Fibroblast of the aortic adventitia (primary cell): ENCODE measurements around the gene NSL1. TPM values are rescaled to one million over a fixed set of nuclear protein-coding genes. Genes with fewer than 3 reads are reported as not detected.

ENCODE experiments used
- DNase-seq: peaks from one replicate; pipeline ENCODE4 v3.0.0-alpha.2; 2010; ENCODE audit warnings: low read depth
- H3K4me3 ChIP-seq: 2 replicates; pipeline ENCODE4 v1.5.1; 2011; ENCODE audit warnings: low read depth, mild to moderate bottlenecking, control low read depth, low read length, moderate library complexity
- total RNA-seq: library from RNA; depleted of rRNA; stranded (reverse); fragments of >200 nt; gene quantifications from 2 replicates; pipeline ENCODE4 v1.2.3, GENCODE V29; 2012; ENCODE audit warnings: low replicate concordance
- TF ChIP-seq, protein P1 (sequence below): IDR thresholded peaks from 2 replicates; pipeline ENCODE4 v1.5.1; 2011; ENCODE audit warnings: mild to moderate bottlenecking, low read length, control low read depth, inconsistent platforms; ENCODE audit not compliant: insufficient read depth

NSL1 gene
- total RNA-seq, 1 donor: 41.1 TPM

DNA sequence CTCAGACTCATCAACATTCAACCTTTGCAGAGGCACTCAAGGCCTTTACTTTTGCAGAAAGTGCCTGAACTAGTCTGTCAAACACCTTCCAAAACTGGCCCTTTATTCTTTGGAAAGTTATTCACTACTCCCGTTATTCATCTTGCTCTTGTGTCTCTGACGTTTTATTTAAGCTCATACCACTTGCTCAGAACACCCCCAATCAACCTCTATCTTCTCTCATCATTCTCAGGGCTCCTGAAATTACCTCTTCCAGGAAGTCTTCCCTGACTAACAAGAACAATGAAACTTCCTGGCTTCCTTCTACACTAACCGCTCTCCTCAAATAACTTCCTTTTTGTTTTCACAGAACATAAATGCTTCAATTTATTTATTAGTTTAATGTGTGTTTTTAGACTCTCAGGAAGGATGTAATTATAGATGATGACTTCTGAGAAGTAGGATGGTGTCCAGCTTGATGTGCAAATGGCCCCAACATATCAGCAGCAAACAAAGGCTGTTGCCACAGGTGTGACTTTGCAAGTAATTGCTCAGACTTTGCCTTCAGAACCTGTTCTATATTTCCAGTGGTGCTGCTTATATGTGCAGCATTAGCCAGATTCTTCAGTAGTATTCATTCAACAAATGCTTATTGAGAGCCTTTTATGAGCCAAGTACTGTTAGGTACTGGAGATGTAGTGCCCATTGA lies 69.2 kb downstream of the NSL1 start:
- TF ChIP-seq, protein P1, sequence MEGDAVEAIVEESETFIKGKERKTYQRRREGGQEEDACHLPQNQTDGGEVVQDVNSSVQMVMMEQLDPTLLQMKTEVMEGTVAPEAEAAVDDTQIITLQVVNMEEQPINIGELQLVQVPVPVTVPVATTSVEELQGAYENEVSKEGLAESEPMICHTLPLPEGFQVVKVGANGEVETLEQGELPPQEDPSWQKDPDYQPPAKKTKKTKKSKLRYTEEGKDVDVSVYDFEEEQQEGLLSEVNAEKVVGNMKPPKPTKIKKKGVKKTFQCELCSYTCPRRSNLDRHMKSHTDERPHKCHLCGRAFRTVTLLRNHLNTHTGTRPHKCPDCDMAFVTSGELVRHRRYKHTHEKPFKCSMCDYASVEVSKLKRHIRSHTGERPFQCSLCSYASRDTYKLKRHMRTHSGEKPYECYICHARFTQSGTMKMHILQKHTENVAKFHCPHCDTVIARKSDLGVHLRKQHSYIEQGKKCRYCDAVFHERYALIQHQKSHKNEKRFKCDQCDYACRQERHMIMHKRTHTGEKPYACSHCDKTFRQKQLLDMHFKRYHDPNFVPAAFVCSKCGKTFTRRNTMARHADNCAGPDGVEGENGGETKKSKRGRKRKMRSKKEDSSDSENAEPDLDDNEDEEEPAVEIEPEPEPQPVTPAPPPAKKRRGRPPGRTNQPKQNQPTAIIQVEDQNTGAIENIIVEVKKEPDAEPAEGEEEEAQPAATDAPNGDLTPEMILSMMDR: no peak
- DNase-seq: no peak
- no peak overlapping the region for H3K4me3 ChIP-seq

DNA sequence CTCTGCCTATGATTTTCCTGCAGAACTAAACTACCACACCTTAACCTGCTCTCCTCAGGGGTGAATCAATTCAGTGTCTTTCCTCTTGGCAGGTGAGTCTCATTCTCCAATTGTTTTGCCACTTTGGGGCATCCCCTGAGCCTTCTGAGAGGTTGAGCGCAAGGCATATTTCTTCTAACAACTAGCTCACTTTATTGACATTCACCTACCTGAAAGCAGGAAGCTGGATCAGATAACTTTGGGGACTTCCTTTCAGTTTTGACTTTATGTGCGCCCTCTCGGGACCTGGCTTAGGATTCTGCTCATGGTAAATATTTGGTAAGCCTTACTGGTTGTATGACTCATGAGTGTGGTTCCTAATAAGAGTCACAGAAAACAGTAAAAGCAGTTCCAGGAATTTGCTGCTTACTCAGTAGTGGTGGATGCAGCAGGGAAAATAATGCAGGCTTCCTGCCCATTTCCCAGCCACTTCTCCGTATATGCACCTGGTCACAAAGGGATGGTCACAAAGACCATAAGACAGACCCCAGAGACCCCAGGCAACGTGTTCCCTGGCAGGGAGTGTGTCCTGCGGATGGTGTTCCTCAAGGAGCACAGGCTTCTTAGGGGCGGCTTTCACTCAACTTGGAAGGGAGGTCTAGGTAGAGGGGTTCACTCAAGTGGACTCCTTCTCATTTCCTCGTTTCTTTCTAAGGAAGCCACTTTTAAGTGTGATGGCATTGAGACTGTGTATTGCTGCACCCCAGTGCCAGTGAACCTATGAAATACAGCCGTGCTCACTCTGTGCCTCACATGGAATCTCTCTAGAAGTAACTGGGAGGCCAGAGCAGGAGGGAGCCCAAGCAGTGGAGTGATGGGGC lies 70.0 kb downstream of the NSL1 start:
- no peak overlapping the region for H3K4me3 ChIP-seq
- TF ChIP-seq, protein P1: no peak
- DNase-seq: peak; percentile 69

DNA sequence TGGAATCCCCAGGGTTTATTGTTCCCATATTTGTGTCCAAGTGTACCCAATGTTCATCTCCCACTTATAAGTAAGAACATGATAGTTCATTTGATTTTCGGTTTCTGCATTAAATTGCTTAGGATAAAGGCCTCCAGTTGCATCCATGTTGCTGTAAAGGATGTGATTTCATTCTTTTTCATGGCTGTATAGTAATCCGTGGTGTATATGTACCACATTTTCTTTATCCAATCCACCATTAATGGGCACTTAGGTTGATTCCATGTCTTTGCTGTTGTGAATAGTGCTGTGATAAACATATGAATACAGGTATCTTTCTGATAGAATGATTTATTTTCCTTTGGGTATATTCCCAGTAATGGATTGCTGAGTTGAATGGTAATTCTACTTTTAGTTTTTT lies 71.9 kb downstream of the NSL1 start:
- no peak overlapping the region for H3K4me3 ChIP-seq
- TF ChIP-seq, protein P1: no peak
- no peak for DNase-seq

DNA sequence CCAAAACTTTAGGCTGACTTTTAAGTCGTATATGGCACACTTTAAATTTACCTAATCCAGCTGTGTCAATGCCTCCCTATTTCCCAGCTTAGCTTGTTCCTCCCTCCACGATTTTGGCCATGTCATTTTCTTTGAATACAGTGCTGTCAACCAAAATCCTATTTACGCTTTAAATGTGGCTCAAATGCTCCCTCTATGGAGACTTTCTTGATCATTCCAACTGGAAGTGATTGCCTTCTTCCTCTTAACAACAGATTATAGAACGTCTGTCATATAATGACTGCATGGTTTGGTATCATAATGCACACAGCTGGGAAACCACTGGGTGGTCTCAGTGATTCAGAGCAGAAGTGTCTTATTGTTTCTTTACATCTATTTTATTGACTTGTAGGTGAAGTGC lies 73.1 kb downstream of the NSL1 start:
- peak; percentile 33 for DNase-seq
- TF ChIP-seq, protein P1: peak; percentile 26
- H3K4me3 ChIP-seq: no peak overlapping the region

DNA sequence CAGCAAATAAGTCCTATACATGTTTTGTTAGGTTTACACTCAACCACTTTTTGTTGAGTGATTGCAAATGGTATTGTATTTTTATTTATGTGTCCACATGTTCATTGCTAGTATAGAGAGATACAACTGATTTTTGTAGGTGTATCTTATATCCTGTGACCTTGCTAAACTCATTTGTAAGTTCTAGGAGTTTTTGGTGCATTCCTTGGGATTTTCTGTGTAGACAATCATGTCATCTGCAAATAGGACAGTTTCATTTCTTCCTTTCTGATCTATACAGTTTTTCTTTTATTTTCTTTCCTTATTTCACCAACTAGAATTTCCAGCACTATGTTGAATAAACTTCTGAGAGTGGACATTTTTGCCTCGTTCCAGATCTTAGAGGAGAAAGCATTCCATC lies 75.4 kb downstream of the NSL1 start:
- no peak for DNase-seq
- no peak overlapping the region for H3K4me3 ChIP-seq
- TF ChIP-seq, protein P1: no peak

DNA sequence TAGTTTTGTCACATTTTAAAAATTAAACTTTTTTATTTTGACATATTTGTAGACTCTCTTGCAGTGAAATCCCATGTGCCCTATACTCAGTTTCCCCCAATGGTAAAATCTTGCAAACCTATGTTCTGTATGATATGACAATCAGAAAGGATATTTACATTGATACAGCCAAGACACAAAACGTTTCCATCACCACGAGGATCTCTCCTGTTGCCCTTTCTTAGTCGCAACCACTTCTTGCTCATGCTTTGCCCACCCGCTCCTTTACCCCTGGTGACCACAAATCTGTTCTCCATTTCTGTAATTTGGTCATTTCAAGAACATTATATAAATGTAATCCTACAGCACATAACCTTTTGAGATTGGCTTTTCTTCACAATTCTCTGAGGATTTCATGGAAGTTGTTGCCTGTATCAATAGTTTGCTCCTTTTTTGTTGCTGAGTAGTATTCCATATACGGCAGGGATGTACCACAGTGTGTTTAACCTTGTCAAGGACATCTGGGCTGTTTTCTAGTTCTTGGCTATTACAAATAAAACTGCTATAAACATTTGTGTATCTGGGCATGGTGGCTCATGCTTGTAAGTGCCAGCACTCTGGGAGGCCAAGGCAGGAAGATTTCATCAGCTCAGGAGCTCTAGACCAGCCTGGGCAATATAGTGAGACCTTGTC lies 78.0 kb downstream of the NSL1 start:
- no peak overlapping the region for H3K4me3 ChIP-seq
- DNase-seq: no peak
- TF ChIP-seq, protein P1: no peak
